ENCODE measurements around the gene ALS2.

Gene ALS2

DNA sequence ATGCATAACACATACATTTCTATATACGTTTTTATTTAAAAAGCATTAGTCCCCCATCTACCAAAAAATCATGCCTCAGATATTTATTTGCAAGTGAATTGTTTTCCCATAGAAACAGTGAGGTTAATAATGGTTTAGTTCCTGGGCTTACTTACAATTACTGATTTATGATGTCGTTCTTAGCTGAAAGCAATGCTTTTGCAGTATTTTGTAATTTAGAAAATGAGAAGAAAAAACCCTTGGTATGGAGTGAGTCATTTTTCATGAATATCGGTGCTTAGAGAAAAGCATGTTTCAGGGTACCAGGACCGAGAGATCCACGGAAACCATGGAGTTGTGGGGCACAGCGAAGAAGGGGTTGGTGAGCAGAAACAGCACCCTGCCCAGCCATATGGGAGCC is 13.6 kb upstream of the ALS2 start:
- no peak overlapping the region for H3K4me3 ChIP-seq (ENCODE audit: low read depth, low read length)
- DNase-seq (ENCODE audit: low read depth) = no peak
- in situ Hi-C loops (cut with HindIII; ENCODE audit: low sequenced_read_pairs) = no loop called here
- TF ChIP-seq, protein P1, sequence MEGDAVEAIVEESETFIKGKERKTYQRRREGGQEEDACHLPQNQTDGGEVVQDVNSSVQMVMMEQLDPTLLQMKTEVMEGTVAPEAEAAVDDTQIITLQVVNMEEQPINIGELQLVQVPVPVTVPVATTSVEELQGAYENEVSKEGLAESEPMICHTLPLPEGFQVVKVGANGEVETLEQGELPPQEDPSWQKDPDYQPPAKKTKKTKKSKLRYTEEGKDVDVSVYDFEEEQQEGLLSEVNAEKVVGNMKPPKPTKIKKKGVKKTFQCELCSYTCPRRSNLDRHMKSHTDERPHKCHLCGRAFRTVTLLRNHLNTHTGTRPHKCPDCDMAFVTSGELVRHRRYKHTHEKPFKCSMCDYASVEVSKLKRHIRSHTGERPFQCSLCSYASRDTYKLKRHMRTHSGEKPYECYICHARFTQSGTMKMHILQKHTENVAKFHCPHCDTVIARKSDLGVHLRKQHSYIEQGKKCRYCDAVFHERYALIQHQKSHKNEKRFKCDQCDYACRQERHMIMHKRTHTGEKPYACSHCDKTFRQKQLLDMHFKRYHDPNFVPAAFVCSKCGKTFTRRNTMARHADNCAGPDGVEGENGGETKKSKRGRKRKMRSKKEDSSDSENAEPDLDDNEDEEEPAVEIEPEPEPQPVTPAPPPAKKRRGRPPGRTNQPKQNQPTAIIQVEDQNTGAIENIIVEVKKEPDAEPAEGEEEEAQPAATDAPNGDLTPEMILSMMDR (IDR thresholded peaks at IDR 0.05; ENCODE audit: low read depth, low read length, missing control alignments) = no peak

DNA sequence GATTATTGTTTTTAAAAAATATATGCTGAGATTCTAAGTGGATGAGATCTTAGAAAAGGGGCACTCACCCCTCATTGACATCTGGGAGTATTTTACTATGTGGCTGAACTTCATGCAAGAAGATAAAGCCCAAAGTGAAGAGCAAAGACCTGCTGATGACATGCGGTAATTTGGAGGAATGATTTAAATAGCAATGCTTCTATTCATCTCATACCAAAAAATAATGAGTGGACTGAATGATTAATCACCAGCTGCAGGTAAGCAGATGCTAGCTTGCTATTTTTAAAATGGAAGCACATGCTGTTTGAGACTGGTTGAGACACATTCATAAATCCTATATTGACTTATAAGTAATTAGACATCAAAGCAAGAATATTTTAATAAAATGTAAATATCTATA is 12.9 kb upstream of the ALS2 start:
- no peak overlapping the region for H3K4me3 ChIP-seq (ENCODE audit: low read depth, low read length)
- no peak for DNase-seq (ENCODE audit: low read depth)
- TF ChIP-seq, protein P1 (IDR thresholded peaks at IDR 0.05; ENCODE audit: low read depth, low read length, missing control alignments) = no peak
- in situ Hi-C loops (cut with HindIII; ENCODE audit: low sequenced_read_pairs) = no loop called here

DNA sequence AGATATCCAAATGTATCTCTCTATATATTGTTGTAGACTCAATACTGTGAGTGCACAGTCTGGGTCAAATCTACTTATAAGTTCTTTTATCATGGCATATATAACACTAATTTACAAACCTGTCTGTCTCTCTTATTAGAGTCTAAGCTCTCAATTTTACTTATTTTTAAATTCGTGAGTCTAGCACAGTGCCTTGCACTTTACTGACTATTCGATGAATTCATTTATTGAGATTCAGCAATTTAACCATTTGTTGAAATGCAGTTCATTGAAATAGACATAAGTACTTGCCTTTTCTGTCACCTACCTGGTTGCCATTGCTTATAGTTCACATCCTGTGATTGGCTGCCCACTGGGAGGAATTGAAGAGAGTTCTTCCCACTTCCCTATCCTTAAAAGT is 10.3 kb upstream of the ALS2 start:
- no peak overlapping the region for H3K4me3 ChIP-seq (ENCODE audit: low read depth, low read length)

DNA sequence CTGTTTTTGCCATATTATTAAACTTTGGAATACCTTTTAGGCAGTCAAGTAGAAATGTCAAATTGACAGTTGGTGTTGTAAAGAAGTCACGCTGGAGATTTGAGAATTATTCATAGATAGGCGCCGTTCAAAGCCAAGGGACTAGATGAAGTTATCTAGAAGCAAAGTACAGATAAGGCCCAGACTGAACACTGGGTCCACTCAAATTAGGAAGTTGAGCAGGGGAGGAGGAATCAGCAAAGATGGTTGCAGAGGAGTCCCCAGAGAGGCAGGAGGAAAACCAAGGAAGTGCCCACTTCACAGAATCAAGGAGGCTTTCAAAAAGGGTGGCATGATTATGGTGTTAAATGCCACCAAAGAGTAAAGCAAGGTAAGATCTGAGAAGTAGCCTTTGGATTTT is 9.6 kb upstream of the ALS2 start:
- TF ChIP-seq, protein P1 (IDR thresholded peaks at IDR 0.05; ENCODE audit: low read depth, low read length, missing control alignments) = no peak
- no peak overlapping the region for H3K4me3 ChIP-seq (ENCODE audit: low read depth, low read length)
- in situ Hi-C loops (cut with HindIII; ENCODE audit: low sequenced_read_pairs) = no loop called here
- no peak for DNase-seq (ENCODE audit: low read depth)

More for the DNA sequence above, 10.3 kb upstream of the ALS2 start:
- in situ Hi-C loops (cut with HindIII; ENCODE audit: low sequenced_read_pairs) = no loop called here
- TF ChIP-seq, protein P1 (IDR thresholded peaks at IDR 0.05; ENCODE audit: low read depth, low read length, missing control alignments) = no peak
- no peak for DNase-seq (ENCODE audit: low read depth)

DNA sequence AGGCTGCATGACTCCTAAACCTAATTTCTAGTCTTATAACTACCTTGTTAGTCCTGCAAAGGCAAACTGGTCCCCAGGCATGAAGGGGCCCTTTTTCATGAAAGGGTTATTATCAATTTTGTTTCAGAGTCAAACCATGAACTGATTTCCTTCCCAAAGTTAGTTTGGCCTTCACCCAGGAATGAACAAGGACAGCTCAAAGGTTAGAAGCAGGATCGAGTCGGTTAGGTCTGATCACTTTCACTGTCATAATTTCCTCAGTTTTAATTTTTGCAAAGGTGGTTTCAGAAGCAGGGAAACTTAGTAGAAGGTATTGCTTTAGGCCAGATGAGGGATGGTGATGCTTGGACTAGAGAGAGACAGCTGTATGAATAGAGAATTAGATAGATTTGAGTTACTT is 8.7 kb upstream of the ALS2 start:
- no peak for DNase-seq (ENCODE audit: low read depth)
- in situ Hi-C loops (cut with HindIII; ENCODE audit: low sequenced_read_pairs) = no loop called here
- TF ChIP-seq, protein P1 (IDR thresholded peaks at IDR 0.05; ENCODE audit: low read depth, low read length, missing control alignments) = no peak
- no peak overlapping the region for H3K4me3 ChIP-seq (ENCODE audit: low read depth, low read length)

DNA sequence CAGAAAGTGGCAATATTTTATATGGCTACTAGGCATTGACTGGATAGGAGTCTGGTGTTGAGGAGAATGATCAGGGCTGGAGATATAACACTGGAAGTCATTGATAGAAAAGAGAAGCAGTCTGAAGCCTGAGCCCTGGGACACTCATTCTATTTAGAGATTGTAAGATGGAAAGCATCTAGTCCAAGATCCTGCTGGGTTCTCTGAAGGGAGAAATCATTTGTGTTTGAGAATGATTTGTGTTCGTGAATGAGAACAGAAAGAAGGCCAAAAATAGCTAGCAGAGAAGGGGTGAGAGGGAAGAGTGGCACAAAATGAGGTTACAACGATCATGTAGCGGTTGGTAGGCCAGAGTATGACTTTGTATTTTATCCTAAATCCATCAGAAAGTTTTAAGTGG is 7.6 kb upstream of the ALS2 start:
- TF ChIP-seq, protein P1 (IDR thresholded peaks at IDR 0.05; ENCODE audit: low read depth, low read length, missing control alignments) = no peak
- no peak overlapping the region for H3K4me3 ChIP-seq (ENCODE audit: low read depth, low read length)
- in situ Hi-C loops (cut with HindIII; ENCODE audit: low sequenced_read_pairs) = no loop called here
- DNase-seq (ENCODE audit: low read depth) = no peak

DNA sequence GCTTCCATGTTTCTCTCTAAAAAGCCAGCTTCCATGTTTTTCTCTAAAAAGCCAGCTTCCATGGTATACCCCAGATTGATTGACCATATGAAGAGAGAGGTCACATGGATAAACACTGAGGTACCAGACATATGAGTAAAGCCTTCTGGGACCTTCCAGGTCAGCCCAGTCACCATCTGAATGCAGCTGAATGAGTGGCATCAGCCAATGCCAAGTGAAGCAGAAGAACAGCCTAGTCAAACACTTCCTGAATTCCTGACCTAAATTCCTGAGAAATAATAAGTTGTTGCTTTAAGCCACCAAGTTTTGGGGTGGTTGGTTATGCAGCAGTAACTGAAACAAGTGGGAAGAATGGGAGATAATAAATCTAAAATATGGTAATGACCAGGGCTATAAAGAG is 5.7 kb upstream of the ALS2 start:
- H3K4me3 ChIP-seq (ENCODE audit: low read depth, low read length) = no peak overlapping the region
- no peak for DNase-seq (ENCODE audit: low read depth)
- in situ Hi-C loops (cut with HindIII; ENCODE audit: low sequenced_read_pairs) = no loop called here
- TF ChIP-seq, protein P1 (IDR thresholded peaks at IDR 0.05; ENCODE audit: low read depth, low read length, missing control alignments) = no peak

All from astrocyte of the cerebellum (primary cell).